Measurements from ENCODE around the gene EPN1.

EPN1 gene

DNA sequence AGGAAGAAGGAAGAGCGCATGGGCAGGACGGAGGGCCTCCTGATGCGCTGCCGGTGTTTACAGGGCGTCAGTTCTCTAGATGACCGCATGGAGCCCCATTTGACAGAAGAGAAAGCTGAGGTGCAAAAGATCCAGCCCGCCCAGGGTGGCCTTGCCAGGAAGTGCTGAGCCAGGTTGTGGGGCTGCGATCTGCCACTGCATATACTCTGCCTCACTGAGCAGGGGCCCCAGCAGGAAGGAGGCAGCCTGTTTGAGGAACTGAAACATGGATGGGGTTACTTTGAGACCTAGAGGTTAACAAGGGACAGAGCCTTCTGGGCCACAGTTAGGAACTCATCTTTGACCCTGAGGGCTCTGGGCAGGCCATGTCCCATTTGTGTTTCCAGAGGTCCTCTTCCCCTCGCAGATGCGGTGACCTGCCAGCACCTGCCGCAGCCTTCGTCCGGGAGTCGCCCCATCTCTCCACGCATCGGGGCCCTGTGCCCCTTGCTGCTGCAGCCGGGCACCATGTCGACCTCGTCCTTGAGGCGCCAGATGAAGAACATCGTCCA lies 3.2 kb downstream of the EPN1 start:
- TF ChIP-seq, protein P1, sequence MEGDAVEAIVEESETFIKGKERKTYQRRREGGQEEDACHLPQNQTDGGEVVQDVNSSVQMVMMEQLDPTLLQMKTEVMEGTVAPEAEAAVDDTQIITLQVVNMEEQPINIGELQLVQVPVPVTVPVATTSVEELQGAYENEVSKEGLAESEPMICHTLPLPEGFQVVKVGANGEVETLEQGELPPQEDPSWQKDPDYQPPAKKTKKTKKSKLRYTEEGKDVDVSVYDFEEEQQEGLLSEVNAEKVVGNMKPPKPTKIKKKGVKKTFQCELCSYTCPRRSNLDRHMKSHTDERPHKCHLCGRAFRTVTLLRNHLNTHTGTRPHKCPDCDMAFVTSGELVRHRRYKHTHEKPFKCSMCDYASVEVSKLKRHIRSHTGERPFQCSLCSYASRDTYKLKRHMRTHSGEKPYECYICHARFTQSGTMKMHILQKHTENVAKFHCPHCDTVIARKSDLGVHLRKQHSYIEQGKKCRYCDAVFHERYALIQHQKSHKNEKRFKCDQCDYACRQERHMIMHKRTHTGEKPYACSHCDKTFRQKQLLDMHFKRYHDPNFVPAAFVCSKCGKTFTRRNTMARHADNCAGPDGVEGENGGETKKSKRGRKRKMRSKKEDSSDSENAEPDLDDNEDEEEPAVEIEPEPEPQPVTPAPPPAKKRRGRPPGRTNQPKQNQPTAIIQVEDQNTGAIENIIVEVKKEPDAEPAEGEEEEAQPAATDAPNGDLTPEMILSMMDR (IDR thresholded peaks at IDR 0.05; ENCODE audit: low read depth, low read length, missing control alignments), result peak; percentile 56
- H3K4me3 ChIP-seq (ENCODE audit: low read depth, low read length), result peak overlapping the region; percentile 75
- DNase-seq (ENCODE audit: low read depth), result peak; percentile 94

DNA sequence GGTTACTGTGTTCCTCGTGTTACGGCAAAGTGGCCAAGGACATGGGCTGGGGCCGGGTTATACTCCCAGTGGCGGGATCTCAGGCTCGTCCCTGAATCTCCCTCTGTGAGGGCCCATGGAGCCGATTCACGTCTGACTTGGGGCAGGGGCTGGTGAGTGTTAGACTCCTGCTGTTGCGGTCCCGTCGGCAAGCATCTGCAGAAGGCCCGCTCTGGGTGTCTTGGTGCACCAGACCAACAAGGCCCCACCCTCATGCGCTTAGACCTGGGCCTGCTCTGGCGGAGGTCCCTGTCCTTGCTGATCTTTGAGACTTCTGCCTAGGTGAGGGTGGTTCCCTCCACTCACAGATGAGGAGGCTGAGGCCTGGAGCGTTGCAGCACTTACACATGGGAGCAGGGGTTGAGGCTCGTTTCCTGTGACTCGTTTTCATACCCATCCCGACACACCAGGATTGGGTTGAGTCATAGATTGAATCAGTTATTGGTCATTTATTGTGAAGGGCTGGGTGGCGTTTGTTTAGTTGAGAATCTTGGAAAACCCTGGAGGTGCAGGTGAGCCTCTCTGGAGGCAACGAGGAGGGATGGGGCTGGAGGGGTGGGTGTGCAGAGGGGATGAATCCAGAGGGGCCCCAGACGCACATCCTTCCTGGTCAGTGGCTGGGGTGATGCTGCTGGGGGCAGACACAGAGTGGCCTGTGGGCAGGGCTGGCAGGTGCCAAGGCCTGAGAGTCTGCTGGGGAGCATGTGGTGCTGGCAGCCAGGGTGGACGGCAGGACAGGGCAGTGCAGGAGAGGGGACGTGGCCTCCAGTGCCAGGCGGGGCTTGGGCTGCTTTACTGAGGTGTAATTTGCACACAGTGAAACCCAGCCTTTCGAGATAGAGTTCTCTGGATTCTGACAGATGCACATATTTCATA lies 4.6 kb downstream of the EPN1 start:
- TF ChIP-seq, protein P1 (IDR thresholded peaks at IDR 0.05; ENCODE audit: low read depth, low read length, missing control alignments), result no peak
- no peak for DNase-seq (ENCODE audit: low read depth)
- H3K4me3 ChIP-seq (ENCODE audit: low read depth, low read length), result peak overlapping the region; percentile 38

DNA sequence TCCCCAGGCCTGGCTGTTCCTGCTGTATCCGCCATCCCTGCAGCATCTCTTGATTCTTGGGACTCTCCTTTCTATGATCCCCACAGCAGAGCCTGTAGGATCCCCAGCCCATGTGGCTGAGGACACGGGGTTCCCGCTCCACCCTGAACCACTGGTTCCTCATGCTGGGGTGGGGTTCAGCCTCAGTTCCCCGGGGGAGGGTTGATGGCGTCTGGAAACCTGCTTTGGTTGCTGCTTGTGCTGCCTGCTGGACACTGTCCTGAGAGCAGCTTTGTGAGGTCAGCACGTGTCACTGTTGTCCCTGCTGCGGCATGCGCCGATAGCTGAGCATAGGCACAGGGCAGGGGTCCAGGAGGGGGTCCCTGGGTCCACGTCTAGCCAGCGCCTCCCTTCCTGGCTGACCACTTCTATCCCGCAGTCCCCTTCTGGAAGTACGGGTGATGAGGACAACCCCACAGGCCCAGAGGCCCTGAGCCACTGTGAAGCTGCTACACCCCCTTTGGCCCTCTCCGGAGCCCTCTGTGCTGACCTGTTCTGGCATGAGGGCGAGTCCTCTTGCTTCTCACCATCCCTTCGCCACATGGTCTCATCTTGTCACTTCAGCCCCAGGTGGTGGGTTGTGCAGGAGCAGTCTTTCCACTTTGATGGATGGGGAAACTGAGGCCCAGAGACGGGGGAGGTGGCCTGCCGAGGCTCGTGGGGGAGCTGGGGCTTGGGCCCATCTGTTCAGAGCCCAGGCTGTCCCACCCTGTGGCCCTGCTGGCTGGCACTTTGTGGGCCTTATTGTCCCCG lies 5.5 kb downstream of the EPN1 start:
- TF ChIP-seq, protein P1 (IDR thresholded peaks at IDR 0.05; ENCODE audit: low read depth, low read length, missing control alignments), result no peak
- no peak overlapping the region for H3K4me3 ChIP-seq (ENCODE audit: low read depth, low read length)
- DNase-seq (ENCODE audit: low read depth), result no peak

DNA sequence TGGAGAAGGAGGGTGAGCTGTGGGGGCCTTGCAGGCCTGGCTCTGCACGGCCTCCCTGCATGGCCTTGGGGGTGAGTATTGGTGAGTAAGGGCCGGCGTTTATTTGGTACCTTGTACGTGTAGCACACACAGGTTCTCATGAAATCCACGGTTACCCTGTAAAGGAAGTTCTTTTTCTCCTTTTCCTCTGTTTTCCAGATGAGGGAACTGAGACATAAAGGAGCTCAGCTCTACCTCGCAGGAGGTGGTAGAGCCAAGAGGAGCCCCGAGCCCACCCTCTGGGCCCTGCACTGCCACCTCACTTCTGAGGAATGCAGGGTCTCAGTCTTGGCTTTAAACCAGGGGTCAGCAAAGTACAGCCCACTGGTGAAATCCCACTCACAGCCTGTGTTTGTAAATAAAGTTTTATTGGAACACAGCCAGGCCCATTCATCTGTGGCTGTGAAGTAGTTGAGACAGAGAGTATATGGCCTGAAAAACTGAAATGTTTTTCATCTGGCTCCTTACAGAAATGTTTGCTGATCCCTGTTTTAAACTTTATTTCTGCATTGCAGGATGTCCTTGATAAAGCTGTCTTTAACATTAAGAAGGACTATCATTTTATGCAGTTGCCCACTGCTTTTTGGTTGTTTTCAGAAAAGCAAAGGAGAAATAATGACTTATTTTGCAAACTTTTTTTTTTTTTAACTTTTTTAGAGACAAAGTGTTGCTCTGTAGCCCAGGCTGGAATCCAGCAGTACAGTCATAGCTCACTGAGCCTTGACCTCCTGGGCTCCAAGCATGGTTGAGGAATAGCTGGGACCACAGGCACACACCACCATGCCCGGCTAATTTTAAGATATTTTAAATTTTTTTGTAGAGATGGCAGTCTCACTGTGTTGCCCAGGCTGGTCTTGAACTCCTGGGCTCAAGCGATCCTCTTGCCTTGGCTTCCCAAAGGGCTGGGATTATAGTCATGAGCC lies 6.4 kb downstream of the EPN1 start:
- no peak overlapping the region for H3K4me3 ChIP-seq (ENCODE audit: low read depth, low read length)
- no peak for DNase-seq (ENCODE audit: low read depth)
- TF ChIP-seq, protein P1 (IDR thresholded peaks at IDR 0.05; ENCODE audit: low read depth, low read length, missing control alignments), result no peak

DNA sequence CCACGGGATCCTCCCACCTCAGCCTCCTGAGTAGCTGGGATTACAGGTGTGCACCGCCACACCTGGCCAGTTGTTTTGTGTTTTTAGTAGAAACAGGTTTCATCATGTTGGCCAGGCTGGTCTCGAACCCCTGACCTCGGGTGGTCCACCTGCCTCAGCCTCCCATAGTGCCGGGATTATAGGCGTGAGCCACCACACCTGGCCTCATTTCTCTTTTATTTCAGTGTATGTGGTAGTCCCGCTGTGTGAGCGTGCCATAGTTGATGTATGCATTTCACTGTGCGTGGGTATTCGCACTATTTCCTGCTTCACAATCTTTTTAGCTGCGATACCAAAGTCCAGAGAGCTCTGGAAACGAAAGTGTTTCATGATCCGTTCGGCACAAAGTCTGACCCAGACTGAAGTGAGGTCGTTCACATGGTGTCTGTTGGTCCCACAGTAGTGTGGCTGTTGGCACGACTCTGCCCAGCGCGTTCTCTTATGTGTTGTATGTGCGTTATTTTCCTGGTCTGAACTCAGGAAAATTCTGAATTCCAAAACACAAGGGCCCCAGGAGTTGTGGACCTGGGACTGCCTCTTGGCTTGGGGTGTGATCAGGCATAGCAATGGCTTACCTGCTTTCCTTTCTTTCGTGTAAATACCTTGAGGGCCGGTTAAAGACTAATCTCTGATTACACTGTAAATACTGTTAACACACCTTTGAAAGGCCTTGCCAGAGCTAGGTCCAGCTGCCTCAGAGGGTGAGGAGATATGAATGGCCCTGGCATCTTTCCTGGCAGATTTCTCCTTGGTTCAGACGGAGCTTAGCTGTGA lies 8.6 kb downstream of the EPN1 start:
- DNase-seq (ENCODE audit: low read depth), result no peak
- TF ChIP-seq, protein P1 (IDR thresholded peaks at IDR 0.05; ENCODE audit: low read depth, low read length, missing control alignments), result no peak
- no peak overlapping the region for H3K4me3 ChIP-seq (ENCODE audit: low read depth, low read length)

All from GM12864 (cell line).